CD4-positive, alpha-beta T cell treated with Interferon gamma for 1 hour (primary cell): Measurements from ENCODE around the gene TBCCD1.
"Not testable (repeated sequence)": the region's sequence is repeated elsewhere in the genome, so short reads cannot be mapped to it uniquely, and the experiment has no call there.

ENCODE experiments used
- DNase-seq: peaks from one replicate; pipeline ENCODE4 v3.0.0-alpha.2; 2020

TBCCD1 gene

GRCh38 chr3:186596568-186597287 is 29.6 kb upstream of the TBCCD1 start:
- no peak for DNase-seq

- no peak for DNase-seq
Observed at GRCh38 chr3:186594591-186595113, 27.5 kb upstream of the TBCCD1 start.

- no peak for DNase-seq
Observed at GRCh38 chr3:186593862-186594261, 26.7 kb upstream of the TBCCD1 start.

GRCh38 chr3:186592682-186593081 is 25.5 kb upstream of the TBCCD1 start:
- no peak for DNase-seq

- no peak for DNase-seq
Observed at GRCh38 chr3:186590580-186591295, 23.6 kb upstream of the TBCCD1 start.

- DNase-seq, result no peak
Observed at GRCh38 chr3:186589856-186590579, 22.9 kb upstream of the TBCCD1 start.

- no peak for DNase-seq
Observed at GRCh38 chr3:186589121-186589520, 22.0 kb upstream of the TBCCD1 start.

- no peak for DNase-seq
Observed at GRCh38 chr3:186588632-186589031, 21.5 kb upstream of the TBCCD1 start.

- no peak for DNase-seq
Observed at GRCh38 chr3:186587183-186587582, 20.0 kb upstream of the TBCCD1 start.

GRCh38 chr3:186586245-186586644 is 19.1 kb upstream of the TBCCD1 start:
- DNase-seq, result not testable (repeated sequence)

GRCh38 chr3:186583831-186584230 is 16.7 kb upstream of the TBCCD1 start:
- no peak for DNase-seq

GRCh38 chr3:186582541-186582940 is 15.4 kb upstream of the TBCCD1 start:
- no peak for DNase-seq

- no peak for DNase-seq
Observed at GRCh38 chr3:186580785-186581184, 13.6 kb upstream of the TBCCD1 start.

GRCh38 chr3:186577521-186577920 is 10.4 kb upstream of the TBCCD1 start:
- no peak for DNase-seq

GRCh38 chr3:186571644-186572013 is 4.5 kb upstream of the TBCCD1 start:
- DNase-seq, result no peak

GRCh38 chr3:186570941-186571643 is 4.0 kb upstream of the TBCCD1 start:
- no peak for DNase-seq

- DNase-seq, result peak; percentile 99
Observed at GRCh38 chr3:186570096-186570940, 3.2 kb upstream of the TBCCD1 start, which contains the start of gene DNAJB11. DNAJB11 (plus strand) TSS chr3:186570720; CDS start chr3:186570898, 178 bp downstream.

GRCh38 chr3:186569779-186570095 is 2.6 kb upstream of the TBCCD1 start:
- no peak for DNase-seq

GRCh38 chr3:186569361-186569760 is 2.2 kb upstream of the TBCCD1 start:
- DNase-seq, result not testable (repeated sequence)

- no peak for DNase-seq
Observed at GRCh38 chr3:186566772-186567071, 417 bp downstream of the TBCCD1 start.

- no peak for DNase-seq
Observed at GRCh38 chr3:186564586-186564985, 2.6 kb downstream of the TBCCD1 start.

GRCh38 chr3:186552408-186553031 is 14.6 kb downstream of the TBCCD1 start:
- no peak for DNase-seq
